H1 (cell line): Measurements from ENCODE around the gene IFT80.

Source experiments
- CBX5 ChIP-seq: fragments of 300-800, 300-1000 bp; sonication (generic); IDR thresholded peaks from 2 replicates; pipeline ENCODE4 v1.7.1; 2016; ENCODE audit warnings: antibody characterized with exemption, low read length, low read depth
- CHD1 ChIP-seq: IDR thresholded peaks from 2 replicates; pipeline ENCODE4 v1.6.1; 2012; ENCODE audit warnings: low read depth, low read length, improper control_type of control experiment
- CHD2 ChIP-seq: IDR thresholded peaks from 2 replicates; pipeline ENCODE4 v1.6.1; 2012; ENCODE audit warnings: low read length, improper control_type of control experiment
- CTCF ChIP-seq, 3 experiments: IDR thresholded peaks; 1 replicate in 2 of 3; 2 replicates in 1 of 3; pipeline versions ENCODE4 v1.5.1 to v1.6.1; 2011; ENCODE audit warnings: low read length in 3 of 3, mild to moderate bottlenecking in 3 of 3, inconsistent platforms in 2 of 3, low read depth in 1 of 3, moderate library complexity in 1 of 3; ENCODE audit not compliant: insufficient read depth in 1 of 3; ENCODE audit errors: control extremely low read depth in 1 of 3
- HDAC2 ChIP-seq, 2 experiments: fragments of 300-600 bp in 1 of 2; sonication (generic) in 1 of 2; IDR thresholded peaks; 2 replicates each; pipeline ENCODE4 v1.6.1; 2011 to 2012; ENCODE audit warnings: low read depth in 2 of 2, low read length in 2 of 2, mild to moderate bottlenecking in 2 of 2, moderate library complexity in 2 of 2, borderline replicate concordance in 1 of 2, inconsistent platforms in 1 of 2
- SIN3A ChIP-seq, 2 experiments: IDR thresholded peaks in 1 of 2; conservative IDR thresholded peaks in 1 of 2; 2 replicates each; pipeline ENCODE4 v1.6.1; 2011 to 2012; ENCODE audit warnings: low read length in 2 of 2, improper control_type of control experiment in 1 of 2, low read depth in 1 of 2, mild to moderate bottlenecking in 1 of 2
- SRF ChIP-seq: IDR thresholded peaks from 2 replicates; pipeline ENCODE4 v1.6.1; 2011; ENCODE audit warnings: mild to moderate bottlenecking, low read depth, low read length, moderate library complexity
- YY1 ChIP-seq: IDR thresholded peaks from 2 replicates; pipeline ENCODE4 v1.6.1; 2011; ENCODE audit warnings: low read depth, mild to moderate bottlenecking, low read length
- ZNF274 ChIP-seq: IDR thresholded peaks from 2 replicates; pipeline ENCODE4 v1.7.0; 2012; ENCODE audit warnings: low read length, borderline replicate concordance; ENCODE audit errors: extremely low read depth

GRCh38 chr3:160435747-160436146 is 36.7 kb upstream of the IFT80 start:
- TF ChIP-seq SIN3A (conservative IDR thresholded peaks at IDR 0.05 in 1 of 2, IDR thresholded peaks at IDR 0.05 in 1 of 2; ENCODE audit: low read depth in 1 of 2, low read length in 2 of 2) (no peak), CTCF (IDR thresholded peaks at IDR 0.05; ENCODE audit: control extremely low read depth in 1 of 3, insufficient read depth in 1 of 3, low read depth in 1 of 3, low read length in 3 of 3) (no peak), CHD1 (no peak), HDAC2 (IDR thresholded peaks at IDR 0.05; ENCODE audit: borderline replicate concordance in 1 of 2, low read depth in 2 of 2, low read length in 2 of 2) (no peak), CHD2 (no peak), YY1 (no peak), SRF (no peak), CBX5 (no peak), ZNF274 (no peak)
